NCI-H69 (cell line): ENCODE results near the gene TRIM7.

Experiments
- DNase-seq: peaks from one replicate; lab custom pipeline; 2025; lab: John Stamatoyannopoulos, UW

Gene TRIM7

GRCh38 chr5:181204826-181205760, at the start of gene TRIM7:
Gene TRIM7 (minus strand): TSS chr5:181205196. CDS start chr5:181205110, 86 bp downstream.
- no peak for DNase-seq

DNA sequence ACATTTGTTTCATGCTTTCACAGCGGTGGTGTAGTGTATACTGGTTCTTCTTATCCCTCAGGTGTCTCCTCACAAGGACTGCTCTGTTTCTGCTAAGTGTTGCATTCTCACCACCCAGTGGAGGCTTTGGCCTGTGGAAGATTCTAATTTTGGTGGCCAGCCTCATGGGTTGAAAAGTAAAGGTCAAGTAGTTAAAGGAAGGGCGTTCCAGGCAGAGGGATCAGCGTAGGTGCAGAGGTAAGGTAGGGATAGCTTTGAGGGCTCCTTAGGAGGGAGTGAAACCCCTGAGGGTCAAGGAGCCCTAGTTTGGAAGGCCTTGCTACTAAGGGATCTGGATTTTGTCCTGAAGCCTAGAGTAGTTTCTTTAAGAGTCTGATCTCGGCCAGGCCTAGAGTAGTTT, 43.3 kb upstream of the TRIM7 start:
- no peak for DNase-seq

DNA sequence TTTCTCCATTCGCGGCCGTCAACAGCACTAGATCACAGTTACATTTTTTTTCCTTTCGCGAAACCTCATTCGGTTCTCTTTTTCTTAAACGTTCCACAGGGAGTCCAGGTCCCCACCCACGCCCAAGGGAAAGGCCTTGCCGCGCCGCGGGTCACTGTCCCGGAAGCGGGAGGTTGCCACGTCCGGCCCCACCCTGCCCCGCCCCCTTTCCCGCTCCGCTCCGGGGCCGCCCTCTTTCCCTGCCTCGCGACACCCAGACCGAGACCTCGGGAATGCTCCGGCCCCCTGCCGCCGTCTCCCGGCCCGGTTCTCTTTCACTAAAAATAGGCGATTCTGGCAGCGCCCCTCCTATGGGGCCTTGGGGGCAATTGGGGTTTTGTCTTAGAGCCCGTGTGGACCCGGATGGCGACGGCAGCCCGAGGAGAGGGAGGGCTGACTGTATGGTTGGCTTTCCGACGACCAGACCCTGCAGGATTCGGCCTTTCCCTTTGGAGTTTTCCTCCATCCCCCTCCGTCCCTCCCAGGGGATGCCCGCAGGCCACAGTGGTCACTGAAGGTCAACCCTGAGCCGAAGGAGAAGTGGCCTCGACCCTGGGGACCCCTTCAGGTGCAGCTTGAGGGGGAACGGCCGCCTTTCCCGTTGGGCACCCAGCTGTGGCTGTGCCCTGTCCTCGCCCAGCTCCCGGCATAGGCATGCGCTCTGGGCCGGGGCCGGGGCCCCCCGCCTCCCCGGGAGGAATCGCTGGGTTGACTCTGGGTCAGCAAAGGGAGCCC, 41.5 kb upstream of the TRIM7 start:
- no peak for DNase-seq

DNA sequence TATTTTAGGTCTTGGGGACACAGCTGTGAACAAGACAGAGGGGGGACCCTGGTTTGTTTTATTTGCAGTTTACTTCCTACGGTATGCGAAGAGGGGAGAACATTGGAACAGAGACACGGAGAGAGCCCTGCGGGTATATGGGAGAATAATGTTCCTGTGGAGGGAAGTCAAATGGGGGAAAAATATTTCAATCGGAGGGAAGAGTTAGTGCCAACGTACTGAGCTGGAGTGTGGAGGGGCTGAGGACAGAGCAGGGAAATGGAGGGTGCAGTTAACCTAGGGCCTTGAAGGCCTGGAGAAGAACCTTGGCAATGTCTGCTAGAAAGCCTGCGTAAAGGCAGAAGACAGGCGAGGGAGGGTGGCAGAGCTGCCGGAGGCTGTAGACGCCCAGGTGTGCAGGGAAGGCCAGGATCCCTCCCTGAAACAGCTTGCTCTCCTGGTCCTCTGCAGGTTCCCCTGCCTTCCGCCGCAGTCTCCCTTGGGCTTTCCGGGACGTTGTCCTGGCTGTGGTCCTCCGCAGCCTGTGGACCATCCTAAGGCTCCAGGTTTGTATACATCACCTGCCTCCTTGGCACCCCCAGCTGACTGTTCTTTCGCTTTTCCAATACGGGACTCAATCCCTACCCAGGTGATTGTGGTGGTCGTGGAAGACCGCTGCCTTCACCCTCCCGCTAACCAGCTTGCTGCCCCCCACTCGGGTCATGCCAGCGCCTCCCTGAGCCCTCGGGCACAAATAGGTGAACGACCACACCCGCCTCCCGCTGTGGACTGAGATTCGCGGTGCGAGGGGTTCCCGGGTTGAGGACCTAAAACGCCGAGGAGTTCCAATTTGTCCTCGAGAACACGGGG, 40.7 kb upstream of the TRIM7 start:
- DNase-seq, result no peak

DNA sequence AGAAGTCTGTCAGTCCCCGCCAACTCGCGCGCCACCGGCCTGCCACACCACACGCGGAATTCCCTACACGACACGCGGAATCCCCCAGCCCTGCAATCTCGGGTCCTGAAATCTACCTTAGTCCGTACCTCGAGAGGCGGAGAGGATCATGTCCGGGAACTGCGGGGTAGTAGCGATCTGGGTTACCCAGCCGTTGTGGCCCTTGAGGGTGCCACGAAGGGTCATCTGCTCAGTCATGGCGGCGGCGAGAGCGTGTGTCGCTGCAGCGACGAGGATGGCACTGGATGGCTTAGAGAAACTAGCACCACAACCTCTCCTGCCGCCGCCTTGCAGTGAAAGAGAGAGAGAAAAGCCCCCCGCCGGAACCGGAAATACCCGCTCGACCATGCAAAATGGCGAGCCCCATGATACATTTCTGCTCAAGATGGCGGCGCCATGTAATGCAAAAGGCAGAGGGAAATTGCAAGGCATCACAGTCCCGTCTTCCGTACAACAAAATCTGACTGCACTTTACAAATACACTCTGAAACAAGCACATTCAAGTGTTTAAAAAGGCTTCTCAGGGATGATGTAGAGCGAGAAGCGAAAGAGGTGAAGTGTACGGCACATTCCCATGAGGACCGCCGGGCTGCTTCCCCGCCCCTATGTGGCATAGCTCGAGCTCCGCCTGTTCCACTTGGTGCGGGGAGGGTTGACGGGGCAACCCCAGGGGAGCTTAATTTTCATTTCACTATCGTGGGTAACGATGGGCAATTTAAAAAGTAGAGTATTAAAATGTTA, 38.8 kb upstream of the TRIM7 start, which contains the start of gene RACK1:
RACK1 (minus strand) TSS at position 343 of the 780 bp plus-strand sequence; CDS start at position 237, 106 bp downstream.
- DNase-seq, result no peak

- no peak for DNase-seq
These were observed 38.1 kb upstream of the TRIM7 start for GRCh38 chr5:181243018-181243563.

GRCh38 chr5:181242031-181242451, 37.0 kb upstream of the TRIM7 start:
- DNase-seq, result no peak

GRCh38 chr5:181241393-181241975, 36.5 kb upstream of the TRIM7 start:
- DNase-seq, result no peak

- no peak for DNase-seq
These were observed 34.2 kb upstream of the TRIM7 start for GRCh38 chr5:181239062-181239663.

DNA sequence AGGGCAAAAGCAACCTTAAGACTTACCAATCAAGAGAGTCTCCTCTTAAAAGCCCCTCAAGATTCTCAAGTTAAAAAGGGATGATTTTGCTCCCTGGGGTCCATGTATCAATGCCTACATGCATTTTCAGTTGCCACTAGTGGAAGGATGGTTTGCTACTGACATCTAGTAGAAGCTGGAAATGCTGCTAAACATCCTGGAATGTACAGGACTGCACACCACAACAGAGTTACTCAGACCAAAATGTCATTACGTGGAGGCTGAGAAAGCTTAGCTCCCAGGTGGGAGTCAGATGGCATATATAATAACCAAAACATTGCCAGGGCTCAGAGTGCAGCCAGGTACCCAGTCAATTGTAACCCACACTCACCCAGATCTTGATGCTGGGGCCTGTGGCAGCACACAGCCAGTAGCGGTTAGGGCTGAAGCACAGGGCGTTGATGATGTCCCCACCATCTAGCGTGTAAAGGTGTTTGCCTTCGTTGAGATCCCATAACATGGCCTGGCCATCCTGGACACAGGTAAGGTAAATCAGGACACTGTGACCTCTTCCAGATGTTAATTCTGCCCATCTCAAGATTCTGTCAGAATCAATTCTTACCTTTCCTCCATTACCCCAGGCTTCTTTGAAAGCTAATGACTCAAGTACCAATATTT, 32.9 kb upstream of the TRIM7 start:
- DNase-seq, result no peak

GRCh38 chr5:181236954-181237641, 32.1 kb upstream of the TRIM7 start:
- DNase-seq, result no peak

GRCh38 chr5:181236471-181236870, 31.5 kb upstream of the TRIM7 start:
- DNase-seq, result no peak

DNA sequence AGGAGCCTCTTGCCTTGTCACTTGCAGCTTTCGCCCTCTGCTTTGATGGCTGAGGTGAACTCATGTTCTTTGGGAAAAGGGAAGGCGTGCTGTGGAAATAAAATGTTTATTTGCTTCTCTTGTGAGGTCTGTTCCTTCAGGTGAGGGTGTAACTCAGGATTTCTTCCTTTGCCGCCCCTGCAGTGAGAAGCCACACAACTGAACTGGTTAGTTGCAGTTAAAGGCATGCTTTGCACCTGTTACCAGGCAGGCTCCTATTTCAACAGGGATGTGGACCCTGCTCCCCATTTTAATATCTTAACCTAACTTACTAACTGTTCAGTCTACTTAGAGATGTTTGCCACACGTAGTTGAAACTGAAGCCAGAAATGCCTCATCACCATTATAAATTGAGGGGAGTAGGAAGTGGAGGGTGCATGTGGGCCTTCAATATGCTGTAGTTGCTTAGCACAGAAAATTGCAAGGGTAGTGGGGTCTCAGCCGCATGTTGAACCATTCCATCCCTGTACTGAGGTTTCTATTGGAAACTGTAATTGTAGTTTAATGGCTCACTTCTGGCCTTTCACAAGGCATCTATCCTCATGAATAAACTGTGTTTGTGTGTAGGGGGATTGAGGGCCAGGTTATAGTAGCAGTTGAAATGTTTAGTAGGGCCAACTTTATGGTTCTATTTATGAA, 30.8 kb upstream of the TRIM7 start:
- DNase-seq, result no peak

DNA sequence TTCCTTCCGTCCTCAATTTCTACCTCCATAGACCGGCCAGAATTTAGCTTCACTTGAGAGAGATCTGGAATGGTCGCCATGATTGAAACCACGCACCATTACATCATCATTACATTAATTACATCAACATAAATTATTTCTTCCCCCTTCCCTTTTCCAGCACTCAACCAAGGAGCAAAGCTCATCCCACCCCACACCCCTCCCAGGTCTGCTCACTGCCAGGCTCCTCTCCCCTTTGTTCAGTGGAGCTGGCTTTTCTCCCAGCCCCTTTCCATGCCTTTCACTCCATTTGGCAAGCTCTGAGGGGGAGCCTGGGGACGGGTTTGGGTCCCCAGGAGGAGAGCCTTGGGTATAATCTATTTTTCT, 30.3 kb upstream of the TRIM7 start:
- DNase-seq, result no peak

DNA sequence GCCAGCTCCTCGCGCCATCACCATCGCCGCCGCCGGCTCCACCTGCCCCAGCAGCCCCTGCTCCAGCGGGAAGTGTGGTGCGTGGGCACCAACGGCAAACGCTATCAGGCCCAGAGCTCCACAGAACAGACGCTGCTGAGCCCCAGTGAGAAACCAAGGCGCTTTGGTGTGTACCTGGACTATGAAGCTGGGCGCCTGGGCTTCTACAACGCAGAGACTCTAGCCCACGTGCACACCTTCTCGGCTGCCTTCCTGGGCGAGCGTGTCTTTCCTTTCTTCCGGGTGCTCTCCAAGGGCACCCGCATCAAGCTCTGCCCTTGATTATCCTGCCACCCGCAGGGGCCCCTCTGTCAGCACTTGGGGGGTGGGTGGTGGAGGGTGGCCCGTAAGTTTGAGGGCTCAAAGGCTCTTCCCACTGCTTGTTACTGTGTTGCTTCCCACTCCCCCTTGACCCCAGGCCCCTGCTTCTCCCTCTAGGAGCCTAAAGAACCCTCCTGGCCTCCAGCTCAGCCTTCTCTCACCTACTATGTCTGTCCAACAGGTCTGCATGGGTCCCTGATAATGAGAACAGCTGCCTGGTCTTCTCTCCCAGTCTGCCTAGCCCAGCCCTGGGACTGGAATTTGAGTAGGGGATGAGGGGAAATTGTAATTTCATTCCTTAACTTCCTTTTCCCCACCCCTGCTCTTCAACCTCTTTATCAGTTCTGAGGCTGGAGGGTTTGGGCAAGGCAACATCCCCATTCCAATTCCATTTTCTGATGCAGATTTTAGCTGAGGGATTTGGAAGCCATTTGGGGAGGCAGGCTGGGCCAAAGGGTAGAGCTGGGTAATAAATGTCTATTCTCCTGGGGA, 29.7 kb upstream of the TRIM7 start:
- DNase-seq, result no peak

GRCh38 chr5:181233801-181234454, 28.9 kb upstream of the TRIM7 start:
- no peak for DNase-seq
